Measurements from ENCODE around the gene MT1A.

The MT1A gene

DNA sequence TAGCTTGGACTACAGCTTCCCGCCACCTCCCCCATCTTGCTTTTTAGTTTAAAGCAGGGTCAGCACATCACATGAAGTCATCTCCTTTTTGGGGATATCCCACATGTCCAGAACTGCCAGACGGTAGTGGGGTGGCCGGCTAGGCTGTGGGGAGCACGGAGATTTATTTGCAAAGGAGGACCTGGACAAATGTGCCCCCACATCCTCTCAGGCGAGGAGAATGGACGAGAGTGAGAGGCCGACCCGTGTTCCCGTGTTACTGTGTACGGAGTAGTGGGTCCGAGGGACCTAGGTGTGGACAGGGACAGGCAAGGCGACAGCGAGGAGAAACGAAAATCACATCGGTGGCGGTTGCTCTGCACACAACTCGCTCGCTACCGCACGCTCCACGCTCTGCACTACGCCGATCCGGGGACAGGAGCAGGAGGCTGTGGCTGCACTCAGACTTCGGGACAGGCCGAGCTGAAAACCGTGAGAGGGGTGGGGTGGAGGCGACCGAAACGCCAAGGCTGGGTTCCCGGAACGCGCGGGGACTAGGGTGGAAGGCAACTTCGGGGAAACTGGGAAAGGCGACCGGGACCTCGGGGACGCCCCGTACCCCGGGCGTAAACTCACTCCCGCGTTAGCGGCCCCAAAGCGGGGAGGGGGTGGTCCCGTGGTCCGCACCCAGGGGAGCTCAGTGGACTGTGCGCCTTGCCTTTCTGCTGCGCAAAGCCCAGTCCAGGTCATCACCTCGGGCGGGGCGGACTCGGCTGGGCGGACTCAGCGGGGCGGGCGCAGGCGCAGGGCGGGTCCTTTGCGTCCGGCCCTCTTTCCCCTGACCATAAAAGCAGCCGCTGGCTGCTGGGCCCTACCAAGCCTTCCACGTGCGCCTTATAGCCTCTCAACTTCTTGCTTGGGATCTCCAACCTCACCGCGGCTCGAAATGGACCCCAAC, at the start of gene MT1A:
MT1A (plus strand) TSS at position 853 of the 937 bp plus-strand sequence; CDS start at position 926, 73 bp downstream.
- Mint-ChIP-seq H3K27me3 (peaks cover 94% of the 10 kb centered on the region), H3K27ac (no peak within 1 kb of the TSS)
- intact Hi-C loops (cut with micrococcal nuclease): no loop called here

GRCh38 chr16:56588781-56589140, 49.7 kb upstream of the MT1A start:
- intact Hi-C loops (cut with micrococcal nuclease): no loop called here
- peak overlapping the region; percentile 40 for H3K4me3 Mint-ChIP-seq
- peaks cover 26% of the 10 kb centered on the region for H3K4me1 Mint-ChIP-seq (ENCODE audit: low read depth)
- no peaks in the 10 kb centered on the region for H3K9me3 Mint-ChIP-seq
- H3K27ac Mint-ChIP-seq: no peak overlapping the region
- no peaks in the 10 kb centered on the region for H3K36me3 Mint-ChIP-seq (ENCODE audit: low read depth)
- peaks cover 57% of the 10 kb centered on the region for H3K27me3 Mint-ChIP-seq

More for the DNA sequence above, at the start of gene MT1A:
- peaks cover 26% of the 10 kb centered on the region for H3K4me1 Mint-ChIP-seq (ENCODE audit: low read depth)
- peak within 1 kb of the TSS; percentile 72 for H3K4me3 Mint-ChIP-seq
- no peaks in the 10 kb centered on the region for H3K36me3 Mint-ChIP-seq (ENCODE audit: low read depth)
- no peaks in the 10 kb centered on the region for H3K9me3 Mint-ChIP-seq

DNA sequence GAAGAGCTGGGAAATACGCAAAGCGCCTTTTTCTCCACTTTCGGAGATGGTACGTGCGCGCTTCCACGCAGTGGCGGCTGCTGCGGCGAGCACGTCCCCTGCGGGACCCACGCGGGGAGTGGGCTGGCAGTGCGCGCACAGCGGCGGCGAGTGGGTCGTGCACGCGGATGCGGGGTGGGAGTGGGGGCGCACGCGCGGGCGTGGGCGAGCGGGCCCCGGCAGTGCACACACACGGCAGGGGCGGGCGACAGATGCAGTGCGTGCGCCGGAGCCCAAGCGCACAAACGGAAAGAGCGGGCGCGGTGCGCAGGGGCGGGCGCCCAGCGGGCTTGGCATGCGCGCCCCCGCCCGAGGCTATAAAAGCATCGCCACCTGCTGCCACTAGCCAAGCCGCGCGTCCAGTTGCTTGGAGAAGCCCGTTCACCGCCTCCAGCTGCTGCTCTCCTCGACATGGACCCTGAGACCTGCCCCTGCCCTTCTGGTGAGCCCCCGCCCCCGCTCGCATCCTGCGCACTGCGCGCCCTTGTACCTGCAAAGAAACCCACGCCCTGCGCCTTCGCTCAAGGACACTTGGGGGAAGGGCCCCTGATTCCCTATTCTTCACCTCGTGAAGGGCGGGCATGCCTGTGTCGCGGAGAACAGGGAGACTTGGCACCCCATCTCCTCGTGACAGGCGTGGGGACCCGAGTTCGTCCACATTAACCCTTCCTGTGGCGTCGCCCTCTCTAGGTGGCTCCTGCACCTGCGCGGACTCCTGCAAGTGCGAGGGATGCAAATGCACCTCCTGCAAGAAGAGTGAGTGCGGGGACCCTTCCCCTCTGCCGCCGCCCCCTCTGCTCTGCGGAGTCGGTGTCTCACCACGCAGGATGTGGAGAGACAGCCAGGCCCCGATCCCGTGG, 49.1 kb upstream of the MT1A start, which contains the start of gene MT3:
MT3 (plus strand) TSS at position 388 of the 899 bp plus-strand sequence; CDS start at position 451, 63 bp downstream.
- H3K27me3 Mint-ChIP-seq: peaks cover 50% of the 10 kb centered on the region

DNA sequence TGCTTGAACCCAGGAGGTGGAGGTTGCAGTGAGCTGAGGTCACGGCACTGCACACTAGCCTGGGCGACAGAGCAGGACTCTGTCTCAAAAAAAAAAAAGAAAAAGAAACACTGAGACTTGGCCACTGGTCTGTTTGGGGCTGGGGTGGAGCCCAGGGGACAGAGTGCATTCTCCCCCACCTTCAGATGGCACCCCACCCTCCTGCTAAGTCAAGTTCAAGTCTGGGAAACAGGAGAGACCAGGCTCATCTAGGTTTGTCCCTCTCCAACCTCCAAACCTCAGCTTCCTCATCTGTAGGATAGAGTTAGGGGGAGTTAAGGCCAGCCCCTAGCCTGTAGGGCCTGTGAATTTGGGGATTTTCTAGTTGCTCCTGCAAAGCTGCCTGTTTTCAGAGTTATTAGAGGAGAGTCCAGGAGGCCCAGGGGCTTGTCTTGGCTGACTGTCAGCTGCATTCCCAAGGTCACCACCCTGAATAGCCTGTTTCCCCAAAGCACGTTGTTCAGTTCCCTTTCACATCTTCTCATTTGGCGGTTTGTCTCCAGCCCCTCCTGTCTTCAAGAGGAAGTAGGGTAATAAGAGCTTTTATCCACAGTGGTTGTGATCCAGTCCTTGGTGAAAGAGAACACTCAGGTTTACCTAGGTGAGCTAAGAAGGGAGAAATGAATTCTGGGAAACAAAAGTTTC, 46.9 kb upstream of the MT1A start:
- Mint-ChIP-seq H3K4me3 (no peak overlapping the region), H3K27ac (peak overlapping the region; percentile 18), H3K27me3 (peaks cover 45% of the 10 kb centered on the region), H3K9me3 (no peaks in the 10 kb centered on the region), H3K4me1 (ENCODE audit: low read depth) (peaks cover 26% of the 10 kb centered on the region), H3K36me3 (ENCODE audit: low read depth) (no peaks in the 10 kb centered on the region)
- intact Hi-C loops (cut with micrococcal nuclease): no loop called here

More for the DNA sequence above, 49.1 kb upstream of the MT1A start, which contains the start of gene MT3:
- no peaks in the 10 kb centered on the region for H3K36me3 Mint-ChIP-seq (ENCODE audit: low read depth)
- H3K4me3 Mint-ChIP-seq: peak within 1 kb of the TSS; percentile 51
- H3K27ac Mint-ChIP-seq: no peak within 1 kb of the TSS
- peaks cover 26% of the 10 kb centered on the region for H3K4me1 Mint-ChIP-seq (ENCODE audit: low read depth)
- no peaks in the 10 kb centered on the region for H3K9me3 Mint-ChIP-seq
- intact Hi-C loops (cut with micrococcal nuclease): no loop called here

GRCh38 chr16:56593573-56594291, 44.7 kb upstream of the MT1A start:
- Mint-ChIP-seq H3K4me1 (ENCODE audit: low read depth) (peaks cover 25% of the 10 kb centered on the region), H3K9me3 (no peaks in the 10 kb centered on the region), H3K27me3 (peaks cover 43% of the 10 kb centered on the region), H3K36me3 (ENCODE audit: low read depth) (no peaks in the 10 kb centered on the region), H3K27ac (no peak overlapping the region), H3K4me3 (no peak overlapping the region)
- intact Hi-C loops (cut with micrococcal nuclease): no loop called here

GRCh38 chr16:56594292-56594619, 44.2 kb upstream of the MT1A start:
- H3K9me3 Mint-ChIP-seq: no peaks in the 10 kb centered on the region
- H3K4me3 Mint-ChIP-seq: no peak overlapping the region
- H3K27ac Mint-ChIP-seq: no peak overlapping the region
- intact Hi-C loops (cut with micrococcal nuclease): no loop called here
- H3K4me1 Mint-ChIP-seq (ENCODE audit: low read depth): peaks cover 20% of the 10 kb centered on the region
- no peaks in the 10 kb centered on the region for H3K36me3 Mint-ChIP-seq (ENCODE audit: low read depth)
- peaks cover 38% of the 10 kb centered on the region for H3K27me3 Mint-ChIP-seq

DNA sequence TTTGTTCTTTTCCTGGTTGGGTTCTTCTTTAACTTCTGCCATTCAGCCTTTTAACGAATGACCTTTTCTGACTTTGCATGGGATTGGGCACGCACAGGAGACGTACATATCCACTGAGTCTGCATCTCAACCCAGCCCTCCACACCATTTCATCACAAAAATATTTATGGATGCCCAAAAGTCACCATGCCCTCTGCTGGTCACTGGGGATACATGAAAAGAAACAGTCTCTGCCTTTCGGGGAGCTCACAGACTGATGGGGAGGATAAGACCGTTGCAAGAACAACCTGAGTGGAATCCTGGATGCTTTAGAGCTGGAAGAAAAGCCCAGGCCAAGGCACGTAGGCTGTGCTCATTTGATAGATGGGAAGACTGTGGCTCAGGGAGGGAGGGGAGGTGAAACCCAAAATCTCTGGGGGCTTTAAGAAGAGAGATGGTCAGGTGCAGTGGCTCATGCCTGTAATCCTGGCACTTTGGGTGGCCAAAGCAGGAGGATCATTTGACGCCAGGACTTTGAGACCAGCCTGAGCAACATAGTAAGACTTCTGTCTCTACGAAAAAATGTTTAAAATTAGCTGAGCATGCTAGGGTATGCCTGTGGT, 38.0 kb upstream of the MT1A start:
- H3K4me1 Mint-ChIP-seq (ENCODE audit: low read depth): no peaks in the 10 kb centered on the region
- intact Hi-C loops (cut with micrococcal nuclease): loop anchor here (1.0 to 2.0 kb wide), 3 partner anchors 23 to 102 kb away; no protein-coding TSS in a partner anchor
- no peak overlapping the region for H3K4me3 Mint-ChIP-seq
- H3K9me3 Mint-ChIP-seq: no peaks in the 10 kb centered on the region
- no peaks in the 10 kb centered on the region for H3K36me3 Mint-ChIP-seq (ENCODE audit: low read depth)
- peaks cover 40% of the 10 kb centered on the region for H3K27me3 Mint-ChIP-seq
- H3K27ac Mint-ChIP-seq: no peak overlapping the region

GRCh38 chr16:56601325-56601724, 37.1 kb upstream of the MT1A start:
- H3K4me1 Mint-ChIP-seq (ENCODE audit: low read depth): no peaks in the 10 kb centered on the region
- H3K27me3 Mint-ChIP-seq: peaks cover 37% of the 10 kb centered on the region
- no peaks in the 10 kb centered on the region for H3K36me3 Mint-ChIP-seq (ENCODE audit: low read depth)
- no peak overlapping the region for H3K4me3 Mint-ChIP-seq
- no peak overlapping the region for H3K27ac Mint-ChIP-seq
- intact Hi-C loops (cut with micrococcal nuclease): loop anchor here (2.0 kb wide), 1 partner anchor 101 kb away; no protein-coding TSS in a partner anchor
- H3K9me3 Mint-ChIP-seq: no peaks in the 10 kb centered on the region

DNA sequence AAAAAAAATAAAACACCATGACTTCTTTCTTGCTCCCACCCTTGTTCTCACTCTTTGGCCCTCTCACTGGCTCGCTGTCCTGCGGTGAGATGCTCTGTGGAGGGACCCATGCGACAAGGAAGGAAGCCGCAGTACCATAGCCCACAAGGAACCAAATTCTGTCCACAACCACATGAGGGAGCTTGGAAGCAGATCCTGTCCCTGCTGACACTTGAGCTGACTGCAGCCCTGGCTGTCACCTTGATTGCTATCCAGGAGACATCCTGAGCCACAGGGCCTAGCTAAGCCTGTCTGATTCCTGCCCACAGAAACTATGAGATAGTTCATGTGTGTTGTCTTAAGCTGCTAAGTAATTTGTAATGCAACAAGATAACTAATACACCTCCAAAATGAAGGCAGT, 34.9 kb upstream of the MT1A start:
- Mint-ChIP-seq H3K27me3 (peaks cover 21% of the 10 kb centered on the region), H3K36me3 (ENCODE audit: low read depth) (no peaks in the 10 kb centered on the region), H3K9me3 (no peaks in the 10 kb centered on the region), H3K4me1 (ENCODE audit: low read depth) (peaks cover 18% of the 10 kb centered on the region), H3K27ac (no peak overlapping the region), H3K4me3 (no peak overlapping the region)
- intact Hi-C loops (cut with micrococcal nuclease): no loop called here

DNA sequence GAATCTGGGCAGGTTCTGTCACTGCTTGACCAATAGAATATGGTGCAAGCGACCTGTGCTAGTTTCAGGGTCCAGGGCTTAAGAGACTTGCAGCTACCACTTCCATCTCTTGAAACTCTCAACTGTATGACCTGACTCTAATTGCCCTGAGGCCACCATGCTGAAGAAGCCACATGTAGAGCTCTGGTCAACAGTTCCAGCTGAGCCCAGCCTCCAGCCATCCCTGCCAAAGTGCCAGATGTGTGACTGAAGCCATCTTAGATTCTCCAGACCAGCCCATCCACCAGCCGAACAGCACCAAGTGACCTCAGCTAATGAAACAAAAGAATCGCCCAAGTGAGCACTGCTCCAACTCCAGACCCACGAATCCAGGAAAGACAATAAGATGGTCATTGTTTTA, 33.5 kb upstream of the MT1A start:
- H3K27ac Mint-ChIP-seq: no peak overlapping the region
- H3K36me3 Mint-ChIP-seq (ENCODE audit: low read depth): no peaks in the 10 kb centered on the region
- no peak overlapping the region for H3K4me3 Mint-ChIP-seq
- H3K27me3 Mint-ChIP-seq: peaks cover 21% of the 10 kb centered on the region
- H3K4me1 Mint-ChIP-seq (ENCODE audit: low read depth): peaks cover 30% of the 10 kb centered on the region
- intact Hi-C loops (cut with micrococcal nuclease): no loop called here
- no peaks in the 10 kb centered on the region for H3K9me3 Mint-ChIP-seq

DNA sequence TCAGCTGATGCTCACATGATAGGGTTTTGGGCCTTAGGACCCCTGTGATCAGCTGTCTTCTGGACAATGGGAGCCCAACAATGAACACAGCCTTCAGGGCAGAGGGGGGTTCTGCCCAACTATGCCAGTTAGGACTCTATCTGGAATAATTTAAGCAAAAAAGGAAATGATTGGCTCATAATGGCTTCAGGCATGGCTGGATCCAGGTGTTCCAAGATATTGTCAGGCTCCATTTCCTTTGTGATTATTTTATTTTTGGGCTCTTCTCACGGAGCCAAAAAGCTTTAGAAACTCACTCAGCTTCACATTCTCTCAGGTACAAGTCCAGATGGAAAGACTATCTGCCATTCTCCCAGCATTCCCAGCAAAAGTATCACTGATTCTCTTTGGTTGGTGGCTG, 33.0 kb upstream of the MT1A start:
- Mint-ChIP-seq H3K9me3 (no peaks in the 10 kb centered on the region), H3K27ac (no peak overlapping the region)

GRCh38 chr16:56606071-56606475, 32.4 kb upstream of the MT1A start:
- Mint-ChIP-seq H3K36me3 (ENCODE audit: low read depth) (no peaks in the 10 kb centered on the region), H3K4me1 (ENCODE audit: low read depth) (peaks cover 41% of the 10 kb centered on the region), H3K27me3 (peaks cover 11% of the 10 kb centered on the region), H3K4me3 (no peak overlapping the region), H3K27ac (no peak overlapping the region), H3K9me3 (no peaks in the 10 kb centered on the region)
- intact Hi-C loops (cut with micrococcal nuclease): no loop called here

More for the DNA sequence above, 33.0 kb upstream of the MT1A start:
- intact Hi-C loops (cut with micrococcal nuclease): no loop called here
- Mint-ChIP-seq H3K4me1 (ENCODE audit: low read depth) (peaks cover 35% of the 10 kb centered on the region), H3K27me3 (peaks cover 17% of the 10 kb centered on the region), H3K4me3 (no peak overlapping the region), H3K36me3 (ENCODE audit: low read depth) (no peaks in the 10 kb centered on the region)

Data from dendritic cell treated with granulocyte-macrophage colony-stimulating factor and Interleukin-4, amounts not matched to agents 40 ng/mL and 50 ng/mL, for 4 days (primary cell).